HEK293 (cell line): ENCODE measurements around the gene ADSL.

Experiments used
- CTCF ChIA-PET: fragments of 350-600 bp; formaldehyde crosslinking; extraction: SDS; loops from one replicate; lab custom pipeline; 2021; ENCODE audit warnings: antibody characterized with exemption; lab: Yijun Ruan, JAX
- POLR2A ChIA-PET: fragments of 300-600 bp; formaldehyde crosslinking; extraction: SDS; loops from one replicate; lab custom pipeline; 2020; ENCODE audit warnings: antibody characterized with exemption, inconsistent platforms; lab: Yijun Ruan, JAX
- H3K27ac ChIP-seq: fragments of 200-500 bp; sonication (Bioruptor generic); 2 replicates; pipeline ENCODE4 v1.5.1; 2014; ENCODE audit warnings: low read depth, low read length, control low read depth, inconsistent platforms; ENCODE audit errors: extremely low read depth
- H3K36me3 ChIP-seq, 2 experiments: fragments of 200-500 bp in 1 of 2; sonication (Bioruptor generic) in 1 of 2; 1 replicate in 1 of 2; 2 replicates in 1 of 2; pipeline ENCODE4 v1.5.1; 2014 to 2017; ENCODE audit warnings: inconsistent platforms in 2 of 2, low read length in 2 of 2; ENCODE audit not compliant: control insufficient read depth in 2 of 2, insufficient read depth in 1 of 2
- H3K4me1 ChIP-seq: fragments of 200-500 bp; sonication (Bioruptor generic); 2 replicates; pipeline ENCODE4 v1.5.1; 2014; ENCODE audit warnings: mild to moderate bottlenecking, low read length, inconsistent platforms; ENCODE audit not compliant: control insufficient read depth, insufficient read depth
- H3K4me3 ChIP-seq: 2 replicates; pipeline ENCODE4 v1.5.1; 2011; ENCODE audit warnings: low read depth, mild to moderate bottlenecking, control low read depth, low read length, moderate library complexity
- H3K9me3 ChIP-seq: fragments of 200-500 bp; sonication (Bioruptor generic); 2 replicates; pipeline ENCODE4 v1.5.1; 2014; ENCODE audit warnings: low read depth, low read length, inconsistent platforms; ENCODE audit not compliant: control insufficient read depth, insufficient read depth
- EGR2 ChIP-seq: fragments of 450-650 bp; formaldehyde crosslinking; IDR thresholded peaks from 2 replicates; pipeline ENCODE4 v1.5.1; 2016; ENCODE audit warnings: low read depth, missing biosample characterization, missing genetic modification characterization
- HOXA7 ChIP-seq: sonication (generic); formaldehyde crosslinking; IDR thresholded peaks from 2 replicates; pipeline ENCODE4 v1.8.1; 2022; ENCODE audit warnings: missing genetic modification reagents, borderline replicate concordance
- KLF9 ChIP-seq: fragments of 450-650 bp; formaldehyde crosslinking; IDR thresholded peaks from 2 replicates; pipeline ENCODE4 v1.5.1; 2016; ENCODE audit warnings: missing biosample characterization, missing genetic modification characterization, low read depth
- ZBTB17 ChIP-seq: fragments of 450-650 bp; formaldehyde crosslinking; IDR thresholded peaks from 2 replicates; pipeline ENCODE4 v1.5.1; 2016; ENCODE audit warnings: missing biosample characterization, missing genetic modification characterization
- ZNF175 ChIP-seq: fragments of 450-650 bp; formaldehyde crosslinking; IDR thresholded peaks from 2 replicates; pipeline ENCODE4 v1.5.1; 2016; ENCODE audit warnings: missing biosample characterization, missing genetic modification characterization
- ZNF24 ChIP-seq: fragments of 450-650 bp; formaldehyde crosslinking; IDR thresholded peaks from 2 replicates; pipeline ENCODE4 v1.5.1; 2016; ENCODE audit warnings: missing biosample characterization, missing genetic modification characterization
- ZNF302 ChIP-seq: fragments of 450-650 bp; formaldehyde crosslinking; IDR thresholded peaks from 2 replicates; pipeline ENCODE4 v1.5.1; 2016; ENCODE audit warnings: missing biosample characterization, missing genetic modification characterization, low read depth
- ZNF311 ChIP-seq: fragments of 450-650 bp; formaldehyde crosslinking; IDR thresholded peaks from 2 replicates; pipeline ENCODE4 v1.5.1; 2017; ENCODE audit warnings: missing biosample characterization, missing genetic modification characterization, borderline replicate concordance
- ZNF510 ChIP-seq: fragments of 450-650 bp; formaldehyde crosslinking; IDR thresholded peaks from 2 replicates; pipeline ENCODE4 v1.5.1; 2018; ENCODE audit warnings: mild to moderate bottlenecking, missing genetic modification characterization, missing biosample characterization; ENCODE audit not compliant: insufficient replicate concordance
- ZNF529 ChIP-seq: fragments of 450-650 bp; formaldehyde crosslinking; IDR thresholded peaks from 2 replicates; pipeline ENCODE4 v1.5.1; 2017; ENCODE audit warnings: missing genetic modification characterization, missing biosample characterization; ENCODE audit not compliant: insufficient replicate concordance
- ZNF544 ChIP-seq: fragments of 450-650 bp; formaldehyde crosslinking; IDR thresholded peaks from 2 replicates; pipeline ENCODE4 v1.5.0; 2017; ENCODE audit warnings: missing biosample characterization, missing genetic modification characterization
- ZNF548 ChIP-seq: fragments of 450-650 bp; formaldehyde crosslinking; IDR thresholded peaks from 2 replicates; pipeline ENCODE4 v1.5.1; 2016; ENCODE audit warnings: missing biosample characterization, missing genetic modification characterization
- ZNF558 ChIP-seq: fragments of 450-650 bp; formaldehyde crosslinking; IDR thresholded peaks from 2 replicates; pipeline ENCODE4 v1.5.1; 2016; ENCODE audit warnings: missing biosample characterization, missing genetic modification characterization
- ZNF571 ChIP-seq: fragments of 450-650 bp; formaldehyde crosslinking; IDR thresholded peaks from 2 replicates; pipeline ENCODE4 v1.5.0; 2017; ENCODE audit warnings: missing biosample characterization, missing genetic modification characterization
- ZNF621 ChIP-seq: fragments of 450-650 bp; formaldehyde crosslinking; IDR thresholded peaks from 2 replicates; pipeline ENCODE4 v1.5.1; 2017; ENCODE audit warnings: missing biosample characterization, missing genetic modification characterization
- ZNF776 ChIP-seq: fragments of 450-650 bp; formaldehyde crosslinking; IDR thresholded peaks from 2 replicates; pipeline ENCODE4 v1.5.0; 2017; ENCODE audit warnings: missing biosample characterization, missing genetic modification characterization, borderline replicate concordance
- ZNF777 ChIP-seq: fragments of 450-650 bp; formaldehyde crosslinking; IDR thresholded peaks from 2 replicates; pipeline ENCODE4 v1.5.1; 2017; ENCODE audit warnings: missing biosample characterization, missing genetic modification characterization, borderline replicate concordance
- ZNF837 ChIP-seq: fragments of 450-650 bp; formaldehyde crosslinking; IDR thresholded peaks from 2 replicates; pipeline ENCODE4 v1.5.1; 2016; ENCODE audit warnings: missing biosample characterization, missing genetic modification characterization
- ZNF843 ChIP-seq: fragments of 450-650 bp; formaldehyde crosslinking; IDR thresholded peaks from 2 replicates; pipeline ENCODE4 v1.5.1; 2016; ENCODE audit warnings: missing biosample characterization, missing genetic modification characterization
- TF ChIP-seq, protein P1 (sequence below): fragments of 450-650 bp; formaldehyde crosslinking; IDR thresholded peaks from 2 replicates; pipeline ENCODE4 v1.5.1; 2016; ENCODE audit warnings: missing biosample characterization, missing genetic modification characterization

The ADSL gene

DNA sequence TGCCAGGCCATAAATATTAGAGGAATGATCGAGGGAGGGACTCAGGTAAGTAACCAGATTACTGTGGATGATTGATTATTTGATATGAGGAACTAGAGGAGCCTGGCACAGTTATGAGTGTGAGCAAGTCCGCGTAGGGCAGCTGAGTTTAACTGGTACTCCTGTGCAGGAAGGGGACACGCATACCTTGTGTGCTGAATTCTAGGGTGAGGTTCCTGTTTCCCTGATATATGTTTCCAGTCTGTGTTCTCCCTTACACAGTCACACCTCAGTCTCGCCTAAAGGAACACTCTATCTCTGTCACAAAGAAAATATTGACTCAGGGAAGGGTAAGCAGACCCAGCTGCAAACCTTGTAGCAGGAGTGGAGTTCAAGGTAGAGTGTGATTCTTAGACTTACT is 41.4 kb downstream of the ADSL start:
- CTCF ChIA-PET = interaction anchor here (1.3 kb wide), 2 partner anchors 12 to 49 kb away, joined by 3 read pairs; no protein-coding TSS in a partner anchor
- Histone ChIP-seq H3K9me3 (no peaks in the 10 kb centered on the region), H3K36me3 (peaks cover 0 to 7% of the 10 kb centered on the region in 2 experiments; a peak in 1 of 3 replicates), H3K27ac (no peak overlapping the region), H3K4me3 (no peak overlapping the region), H3K4me1 (no peaks in the 10 kb centered on the region)
- POLR2A ChIA-PET = interaction anchor here (1.4 kb wide), 1 partner anchor 18 kb away, joined by 3 read pairs; the partner anchor contains the start of gene SGSM3
- TF ChIP-seq ZNF621 (tag by site-specific recombination) (no peak), ZNF529 (tag by site-specific recombination) (no peak), ZNF24 (tag by site-specific recombination) (no peak), HOXA7 (no peak), ZNF302 (tag by site-specific recombination) (no peak), ZNF510 (tag by site-specific recombination) (no peak), ZNF843 (tag by site-specific recombination) (no peak), ZNF544 (tag by site-specific recombination) (no peak), ZNF776 (tag by site-specific recombination) (no peak), ZNF558 (tag by site-specific recombination) (no peak), ZNF311 (tag by site-specific recombination) (no peak), ZNF777 (tag by site-specific recombination) (no peak), ZNF548 (tag by site-specific recombination) (no peak)
- TF ChIP-seq, protein P1, sequence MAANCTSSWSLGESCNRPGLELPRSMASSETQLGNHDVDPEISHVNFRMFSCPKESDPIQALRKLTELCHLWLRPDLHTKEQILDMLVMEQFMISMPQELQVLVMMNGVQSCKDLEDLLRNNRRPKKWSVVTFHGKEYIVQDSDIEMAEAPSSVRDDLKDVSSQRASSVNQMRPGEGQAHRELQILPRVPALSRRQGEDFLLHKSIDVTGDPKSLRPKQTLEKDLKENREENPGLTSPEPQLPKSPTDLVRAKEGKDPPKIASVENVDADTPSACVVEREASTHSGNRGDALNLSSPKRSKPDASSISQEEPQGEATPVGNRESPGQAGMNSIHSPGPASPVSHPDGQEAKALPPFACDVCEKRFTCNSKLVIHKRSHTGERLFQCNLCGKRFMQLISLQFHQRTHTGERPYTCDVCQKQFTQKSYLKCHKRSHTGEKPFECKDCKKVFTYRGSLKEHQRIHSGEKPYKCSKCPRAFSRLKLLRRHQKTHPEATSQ = no peak

DNA sequence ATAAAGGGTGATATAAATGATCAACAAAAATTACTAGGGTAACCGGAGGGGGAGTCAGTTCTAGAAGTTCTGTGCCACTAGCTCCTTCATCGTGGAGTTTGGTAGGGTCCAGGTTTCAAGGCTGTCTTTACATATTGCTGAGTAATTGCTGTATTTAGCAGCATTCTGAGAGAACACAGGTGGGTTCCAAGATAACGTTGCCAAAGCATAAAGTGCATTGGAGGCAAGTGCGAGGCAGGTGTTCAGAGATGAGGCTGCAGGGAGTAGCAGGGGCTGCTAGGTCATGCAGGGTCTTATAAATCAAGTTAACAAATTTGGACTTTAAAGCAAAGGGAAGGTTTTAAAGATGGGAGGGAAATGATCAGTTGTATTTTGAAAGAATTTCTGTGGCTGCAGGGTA is 41.9 kb downstream of the ADSL start:
- CTCF ChIA-PET = interaction anchor here (1.3 kb wide), 2 partner anchors 12 to 48 kb away, joined by 3 read pairs; no protein-coding TSS in a partner anchor
- TF ChIP-seq ZNF175 = no peak
- no peak for TF ChIP-seq ZNF837 (tag by site-specific recombination)
- no peak for TF ChIP-seq KLF9 (tag by site-specific recombination)
- TF ChIP-seq, all 188 proteins: peak for 0
- no peak overlapping the region for H3K4me3 ChIP-seq
- H3K4me1 ChIP-seq = no peaks in the 10 kb centered on the region
- H3K27ac ChIP-seq = no peak overlapping the region
- POLR2A ChIA-PET = interaction anchor here (1.4 kb wide), 1 partner anchor 18 kb away, joined by 3 read pairs; the partner anchor contains the start of gene SGSM3
- no peaks in the 10 kb centered on the region for H3K9me3 ChIP-seq
- H3K36me3 ChIP-seq = peaks cover 0 to 7% of the 10 kb centered on the region in 2 experiments; a peak in 1 of 3 replicates

DNA sequence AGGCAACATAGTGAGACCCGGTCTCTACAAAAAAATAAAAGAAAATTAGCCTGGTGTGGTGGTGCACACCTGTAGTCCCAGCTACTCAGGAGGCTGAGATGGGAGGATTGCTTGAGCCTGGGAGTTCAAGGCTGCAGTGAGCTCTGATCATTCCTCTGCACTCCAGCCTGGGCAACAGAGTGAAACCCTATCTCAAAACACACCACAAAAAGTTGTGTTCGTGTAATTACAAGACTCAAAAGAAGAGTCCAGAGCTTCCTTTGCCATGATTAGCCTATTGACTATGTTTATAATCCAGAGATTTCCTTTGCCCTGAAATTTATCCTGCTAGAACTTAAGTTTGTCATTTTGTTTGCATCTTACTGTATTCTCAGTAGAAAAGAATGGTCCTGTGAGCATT is 45.1 kb downstream of the ADSL start:
- no peak overlapping the region for H3K27ac ChIP-seq
- ChIA-PET CTCF (interaction anchor here (0.7 to 2.7 kb wide), 2 partner anchors 8 to 11 kb away, joined by 4 to 11 read pairs; no protein-coding TSS in a partner anchor), POLR2A (no interaction called here)
- H3K36me3 ChIP-seq = peaks cover 0 to 13% of the 10 kb centered on the region in 2 experiments; a peak in 2 of 3 replicates
- no peak overlapping the region for H3K4me3 ChIP-seq
- H3K9me3 ChIP-seq = no peaks in the 10 kb centered on the region
- TF ChIP-seq EGR2 (tag by site-specific recombination) (no peak), ZNF571 (tag by site-specific recombination) (no peak), ZBTB17 (tag by site-specific recombination) (peak; percentile 51; the same call in 1 of the 2 replicates)
- no peaks in the 10 kb centered on the region for H3K4me1 ChIP-seq
